ENCODE data around the gene MID1.

MID1 gene

GRCh38 chrX:10480861-10481260 lies 139.5 kb downstream of the MID1 start:
- TF ChIP-seq REST (IDR thresholded peaks at IDR 0.05; ENCODE audit: insufficient read depth in 1 of 2, low read depth in 2 of 2, low read length in 2 of 2) (no peak), SIN3A (IDR thresholded peaks at IDR 0.05; ENCODE audit: borderline replicate concordance, insufficient read depth, low read length) (no peak), TAF1 (IDR thresholded peaks at IDR 0.05; ENCODE audit: borderline replicate concordance, insufficient read depth, low read length) (no peak), FOXP2 (optimal IDR thresholded peaks at IDR 0.05; ENCODE audit: borderline replicate concordance, extremely low read depth, extremely low read length, insufficient read depth) (no peak), POLR2AphosphoS5 (IDR thresholded peaks at IDR 0.05; ENCODE audit: low read depth, low read length) (no peak)

DNA sequence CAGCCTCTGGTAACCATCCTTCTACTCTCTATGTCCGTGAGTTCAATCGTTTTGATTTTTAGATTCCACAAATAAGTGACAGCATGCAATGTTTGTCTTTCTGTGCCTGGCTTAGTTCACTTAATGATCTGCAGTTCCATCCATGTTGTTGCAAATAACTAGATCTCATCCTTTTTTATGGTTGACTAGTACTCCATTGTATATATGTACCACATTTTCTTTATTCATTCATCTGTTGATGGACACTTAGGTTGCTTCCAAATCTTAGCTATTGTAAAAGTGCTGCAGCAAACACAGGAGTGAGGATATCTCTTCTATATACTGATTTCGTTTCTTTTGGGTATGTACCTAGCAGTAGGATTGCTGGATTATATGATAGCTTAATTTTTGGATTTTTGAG lies 140.9 kb downstream of the MID1 start:
- TF ChIP-seq POLR2AphosphoS5 (IDR thresholded peaks at IDR 0.05; ENCODE audit: low read depth, low read length) (no peak), FOXP2 (optimal IDR thresholded peaks at IDR 0.05; ENCODE audit: borderline replicate concordance, extremely low read depth, extremely low read length, insufficient read depth) (no peak), REST (IDR thresholded peaks at IDR 0.05; ENCODE audit: insufficient read depth in 1 of 2, low read depth in 2 of 2, low read length in 2 of 2) (no peak), TAF1 (IDR thresholded peaks at IDR 0.05; ENCODE audit: borderline replicate concordance, insufficient read depth, low read length) (no peak), SIN3A (IDR thresholded peaks at IDR 0.05; ENCODE audit: borderline replicate concordance, insufficient read depth, low read length) (no peak)

DNA sequence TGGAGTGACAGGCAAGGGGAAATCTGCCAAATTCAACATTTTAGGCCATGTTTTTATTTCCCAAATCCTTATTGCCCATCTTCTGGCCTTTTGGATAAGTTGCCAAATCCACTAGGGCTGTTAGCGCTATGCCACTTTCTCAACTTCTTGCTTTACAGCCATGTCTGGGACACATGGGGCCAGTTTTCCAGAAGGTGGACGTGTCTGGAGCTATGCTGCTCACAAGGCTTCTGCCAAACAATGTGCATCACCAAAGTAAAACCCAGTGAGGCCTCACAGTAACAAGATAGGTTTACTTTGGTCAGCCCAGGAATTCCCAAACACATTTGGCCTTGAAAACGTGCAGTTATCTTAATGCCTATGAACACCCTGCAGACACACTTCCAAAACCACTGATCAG lies 142.9 kb downstream of the MID1 start:
- TF ChIP-seq POLR2AphosphoS5 (IDR thresholded peaks at IDR 0.05; ENCODE audit: low read depth, low read length) (no peak), REST (IDR thresholded peaks at IDR 0.05; ENCODE audit: insufficient read depth in 1 of 2, low read depth in 2 of 2, low read length in 2 of 2) (no peak), FOXP2 (optimal IDR thresholded peaks at IDR 0.05; ENCODE audit: borderline replicate concordance, extremely low read depth, extremely low read length, insufficient read depth) (no peak), SIN3A (IDR thresholded peaks at IDR 0.05; ENCODE audit: borderline replicate concordance, insufficient read depth, low read length) (no peak), TAF1 (IDR thresholded peaks at IDR 0.05; ENCODE audit: borderline replicate concordance, insufficient read depth, low read length) (no peak)

GRCh38 chrX:10474913-10475568 lies 145.3 kb downstream of the MID1 start:
- TF ChIP-seq FOXP2 (optimal IDR thresholded peaks at IDR 0.05; ENCODE audit: borderline replicate concordance, extremely low read depth, extremely low read length, insufficient read depth), result no peak
- TF ChIP-seq REST (IDR thresholded peaks at IDR 0.05; ENCODE audit: insufficient read depth in 1 of 2, low read depth in 2 of 2, low read length in 2 of 2), result no peak
- TF ChIP-seq SIN3A (IDR thresholded peaks at IDR 0.05; ENCODE audit: borderline replicate concordance, insufficient read depth, low read length), result no peak
- TF ChIP-seq TAF1 (IDR thresholded peaks at IDR 0.05; ENCODE audit: borderline replicate concordance, insufficient read depth, low read length), result no peak
- no peak for TF ChIP-seq POLR2AphosphoS5 (IDR thresholded peaks at IDR 0.05; ENCODE audit: low read depth, low read length)

All from PFSK-1 (cell line).